GM23338 (cell line): Measurements from ENCODE around the gene CACNA1C.

Experiments
- CREB1 ChIP-seq: fragments of 250-450 bp; sonication (Bioruptor Pico); IDR thresholded peaks from 2 replicates; pipeline ENCODE4 v1.5.0; 2020; ENCODE audit warnings: low read depth, mild to moderate bottlenecking, moderate library complexity
- CTCF ChIP-seq, 2 experiments: fragments of 200-600 bp in 1 of 2; sonication (generic) in 1 of 2; conservative IDR thresholded peaks; 2 replicates each; pipeline versions ENCODE4 v1.5.1 to v1.6.1; 2016 to 2017; ENCODE audit warnings: antibody characterized with exemption in 2 of 2, low read depth in 2 of 2, mild to moderate bottlenecking in 2 of 2, moderate library complexity in 1 of 2
- EZH2 ChIP-seq: fragments of 200-600 bp; sonication (generic); IDR thresholded peaks from one replicate; pipeline ENCODE4 v1.8.0; 2017; ENCODE audit warnings: antibody characterized with exemption, mild to moderate bottlenecking, low read depth; ENCODE audit not compliant: unreplicated experiment
- EZH2phosphoT487 ChIP-seq: fragments of 200-600 bp; sonication (generic); IDR thresholded peaks from one replicate; pipeline ENCODE4 v1.8.1; 2018; ENCODE audit warnings: antibody characterized with exemption; ENCODE audit not compliant: unreplicated experiment
- JUNB ChIP-seq: IDR thresholded peaks from one replicate; pipeline ENCODE4 v1.6.1; 2016; ENCODE audit warnings: antibody characterized with exemption; ENCODE audit not compliant: unreplicated experiment
- NANOG ChIP-seq: IDR thresholded peaks from 2 replicates; pipeline ENCODE4 v1.6.1; 2016; ENCODE audit warnings: antibody characterized with exemption, borderline replicate concordance
- POLR2AphosphoS5 ChIP-seq: IDR thresholded peaks from 2 replicates; pipeline ENCODE4 v1.6.1; 2016; ENCODE audit warnings: antibody characterized with exemption, low read depth
- REST ChIP-seq: IDR thresholded peaks from one replicate; pipeline ENCODE4 v1.6.1; 2018; ENCODE audit warnings: antibody characterized with exemption; ENCODE audit not compliant: unreplicated experiment
- STAT1 ChIP-seq: IDR thresholded peaks from one replicate; pipeline ENCODE4 v1.6.1; 2016; ENCODE audit warnings: antibody characterized with exemption; ENCODE audit not compliant: unreplicated experiment
- ZNF114 ChIP-seq: fragments of 250-450 bp; sonication (Bioruptor Pico); IDR thresholded peaks from 2 replicates; pipeline ENCODE4 v1.5.0; 2020; ENCODE audit warnings: mild to moderate bottlenecking, moderate library complexity
- ZNF331 ChIP-seq: fragments of 250-450 bp; sonication (Bioruptor Pico); IDR thresholded peaks from 2 replicates; pipeline ENCODE4 v1.5.0; 2020; ENCODE audit warnings: low read depth, mild to moderate bottlenecking, moderate library complexity
- TF ChIP-seq, protein P1 (sequence below): IDR thresholded peaks from 2 replicates; pipeline ENCODE4 v1.6.1; 2016; ENCODE audit warnings: antibody characterized with exemption
- TF ChIP-seq, protein P2 (sequence below): fragments of 250-450 bp; sonication (Bioruptor Pico); IDR thresholded peaks from 2 replicates; pipeline ENCODE4 v1.5.0; 2020; ENCODE audit warnings: mild to moderate bottlenecking, moderate library complexity

GRCh38 chr12:2686280-2686646 is 633.5 kb downstream of the CACNA1C start:
- no peak for TF ChIP-seq CTCF (conservative IDR thresholded peaks at IDR 0.05; ENCODE audit: low read depth in 2 of 2)
- TF ChIP-seq REST = no peak
- TF ChIP-seq EZH2 = no peak
- no peak for TF ChIP-seq EZH2phosphoT487
- TF ChIP-seq CREB1 (CRISPR knock-in tag) = no peak
- TF ChIP-seq JUNB = no peak
- no peak for TF ChIP-seq ZNF331 (CRISPR knock-in tag)
- TF ChIP-seq ZNF114 = no peak
- TF ChIP-seq NANOG = no peak
- TF ChIP-seq POLR2AphosphoS5 = no peak
- TF ChIP-seq, protein P1, sequence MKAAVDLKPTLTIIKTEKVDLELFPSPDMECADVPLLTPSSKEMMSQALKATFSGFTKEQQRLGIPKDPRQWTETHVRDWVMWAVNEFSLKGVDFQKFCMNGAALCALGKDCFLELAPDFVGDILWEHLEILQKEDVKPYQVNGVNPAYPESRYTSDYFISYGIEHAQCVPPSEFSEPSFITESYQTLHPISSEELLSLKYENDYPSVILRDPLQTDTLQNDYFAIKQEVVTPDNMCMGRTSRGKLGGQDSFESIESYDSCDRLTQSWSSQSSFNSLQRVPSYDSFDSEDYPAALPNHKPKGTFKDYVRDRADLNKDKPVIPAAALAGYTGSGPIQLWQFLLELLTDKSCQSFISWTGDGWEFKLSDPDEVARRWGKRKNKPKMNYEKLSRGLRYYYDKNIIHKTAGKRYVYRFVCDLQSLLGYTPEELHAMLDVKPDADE = no peak
- no peak for TF ChIP-seq STAT1
- TF ChIP-seq, protein P2, sequence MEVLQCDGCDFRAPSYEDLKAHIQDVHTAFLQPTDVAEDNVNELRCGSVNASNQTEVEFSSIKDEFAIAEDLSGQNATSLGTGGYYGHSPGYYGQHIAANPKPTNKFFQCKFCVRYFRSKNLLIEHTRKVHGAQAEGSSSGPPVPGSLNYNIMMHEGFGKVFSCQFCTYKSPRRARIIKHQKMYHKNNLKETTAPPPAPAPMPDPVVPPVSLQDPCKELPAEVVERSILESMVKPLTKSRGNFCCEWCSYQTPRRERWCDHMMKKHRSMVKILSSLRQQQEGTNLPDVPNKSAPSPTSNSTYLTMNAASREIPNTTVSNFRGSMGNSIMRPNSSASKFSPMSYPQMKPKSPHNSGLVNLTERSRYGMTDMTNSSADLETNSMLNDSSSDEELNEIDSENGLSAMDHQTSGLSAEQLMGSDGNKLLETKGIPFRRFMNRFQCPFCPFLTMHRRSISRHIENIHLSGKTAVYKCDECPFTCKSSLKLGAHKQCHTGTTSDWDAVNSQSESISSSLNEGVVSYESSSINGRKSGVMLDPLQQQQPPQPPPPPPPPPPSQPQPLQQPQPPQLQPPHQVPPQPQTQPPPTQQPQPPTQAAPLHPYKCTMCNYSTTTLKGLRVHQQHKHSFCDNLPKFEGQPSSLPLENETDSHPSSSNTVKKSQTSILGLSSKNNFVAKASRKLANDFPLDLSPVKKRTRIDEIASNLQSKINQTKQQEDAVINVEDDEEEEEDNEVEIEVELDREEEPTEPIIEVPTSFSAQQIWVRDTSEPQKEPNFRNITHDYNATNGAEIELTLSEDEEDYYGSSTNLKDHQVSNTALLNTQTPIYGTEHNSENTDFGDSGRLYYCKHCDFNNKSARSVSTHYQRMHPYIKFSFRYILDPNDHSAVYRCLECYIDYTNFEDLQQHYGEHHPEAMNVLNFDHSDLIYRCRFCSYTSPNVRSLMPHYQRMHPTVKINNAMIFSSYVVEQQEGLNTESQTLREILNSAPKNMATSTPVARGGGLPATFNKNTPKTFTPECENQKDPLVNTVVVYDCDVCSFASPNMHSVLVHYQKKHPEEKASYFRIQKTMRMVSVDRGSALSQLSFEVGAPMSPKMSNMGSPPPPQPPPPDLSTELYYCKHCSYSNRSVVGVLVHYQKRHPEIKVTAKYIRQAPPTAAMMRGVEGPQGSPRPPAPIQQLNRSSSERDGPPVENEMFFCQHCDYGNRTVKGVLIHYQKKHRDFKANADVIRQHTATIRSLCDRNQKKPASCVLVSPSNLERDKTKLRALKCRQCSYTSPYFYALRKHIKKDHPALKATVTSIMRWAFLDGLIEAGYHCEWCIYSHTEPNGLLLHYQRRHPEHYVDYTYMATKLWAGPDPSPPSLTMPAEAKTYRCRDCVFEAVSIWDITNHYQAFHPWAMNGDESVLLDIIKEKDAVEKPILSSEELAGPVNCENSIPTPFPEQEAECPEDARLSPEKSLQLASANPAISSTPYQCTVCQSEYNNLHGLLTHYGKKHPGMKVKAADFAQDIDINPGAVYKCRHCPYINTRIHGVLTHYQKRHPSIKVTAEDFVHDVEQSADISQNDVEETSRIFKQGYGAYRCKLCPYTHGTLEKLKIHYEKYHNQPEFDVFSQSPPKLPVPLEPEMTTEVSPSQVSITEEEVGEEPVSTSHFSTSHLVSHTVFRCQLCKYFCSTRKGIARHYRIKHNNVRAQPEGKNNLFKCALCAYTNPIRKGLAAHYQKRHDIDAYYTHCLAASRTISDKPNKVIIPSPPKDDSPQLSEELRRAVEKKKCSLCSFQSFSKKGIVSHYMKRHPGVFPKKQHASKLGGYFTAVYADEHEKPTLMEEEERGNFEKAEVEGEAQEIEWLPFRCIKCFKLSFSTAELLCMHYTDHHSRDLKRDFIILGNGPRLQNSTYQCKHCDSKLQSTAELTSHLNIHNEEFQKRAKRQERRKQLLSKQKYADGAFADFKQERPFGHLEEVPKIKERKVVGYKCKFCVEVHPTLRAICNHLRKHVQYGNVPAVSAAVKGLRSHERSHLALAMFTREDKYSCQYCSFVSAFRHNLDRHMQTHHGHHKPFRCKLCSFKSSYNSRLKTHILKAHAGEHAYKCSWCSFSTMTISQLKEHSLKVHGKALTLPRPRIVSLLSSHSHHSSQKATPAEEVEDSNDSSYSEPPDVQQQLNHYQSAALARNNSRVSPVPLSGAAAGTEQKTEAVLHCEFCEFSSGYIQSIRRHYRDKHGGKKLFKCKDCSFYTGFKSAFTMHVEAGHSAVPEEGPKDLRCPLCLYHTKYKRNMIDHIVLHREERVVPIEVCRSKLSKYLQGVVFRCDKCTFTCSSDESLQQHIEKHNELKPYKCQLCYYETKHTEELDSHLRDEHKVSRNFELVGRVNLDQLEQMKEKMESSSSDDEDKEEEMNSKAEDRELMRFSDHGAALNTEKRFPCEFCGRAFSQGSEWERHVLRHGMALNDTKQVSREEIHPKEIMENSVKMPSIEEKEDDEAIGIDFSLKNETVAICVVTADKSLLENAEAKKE (CRISPR knock-in tag) = no peak
